Ascending aorta (tissue), 2 donors: Measurements from ENCODE around the gene CTIF. TPM values are rescaled to one million over a fixed set of nuclear protein-coding genes. Genes with fewer than 3 reads are reported as not detected.

Source experiments
- DNase-seq, 2 donors: peaks; one replicate each; pipeline ENCODE4 v3.0.0-alpha.2; 2019; ENCODE audit warnings: low spot score in 2 of 2
- H3K27ac ChIP-seq, 2 donors: fragments of 200-600 bp; sonication (generic); one replicate each; pipeline ENCODE4 v1.5.1; 2016 to 2017; ENCODE audit warnings: mild to moderate bottlenecking in 1 of 2
- H3K27me3 ChIP-seq: fragments of 200-600 bp; sonication (generic); one replicate; pipeline ENCODE4 v1.5.1; 2017
- H3K36me3 ChIP-seq, 2 donors: fragments of 200-600 bp; sonication (generic); one replicate each; pipeline ENCODE4 v1.5.1; 2016
- H3K4me1 ChIP-seq, 2 donors: fragments of 200-600 bp; sonication (generic); one replicate each; pipeline ENCODE4 v1.5.1; 2016 to 2017; ENCODE audit warnings: mild to moderate bottlenecking in 1 of 2
- H3K4me3 ChIP-seq, 2 donors: fragments of 200-600 bp; sonication (generic); one replicate each; pipeline ENCODE4 v1.5.1; 2016 to 2017; ENCODE audit warnings: mild to moderate bottlenecking in 1 of 2
- H3K9me3 ChIP-seq, 2 donors: fragments of 200-600 bp; sonication (generic); one replicate each; pipeline ENCODE4 v1.5.1; 2016
- CTCF ChIP-seq, 3 experiments: fragments of 200-600 bp in 2 of 3; fragments of 450-650 bp in 1 of 3; sonication (generic) in 2 of 3; IDR thresholded peaks; one replicate each; pipeline ENCODE4 v1.5.1; 2016 to 2019; ENCODE audit warnings: antibody characterized with exemption in 3 of 3, mild to moderate bottlenecking in 1 of 3, moderate library complexity in 1 of 3
- intact Hi-C: fragments of 100-400 bp; cut with DNase I; formaldehyde crosslinking; loops from one replicate; pipeline ENCODE4 v1.15.1; 2023
- total RNA-seq: library from RNA; depleted of rRNA; stranded (reverse); fragments of >200 nt; gene quantifications from one replicate; pipeline ENCODE4 v1.1.0, GENCODE V29; 2016

The CTIF gene
- total RNA-seq, 1 donor from 2014 or later, result 55.3 TPM

GRCh38 chr18:48519431-48520100, 19.3 kb upstream of the CTIF start:
- Histone ChIP-seq H3K27me3 (no peaks in the 10 kb centered on the region), H3K4me3 (no peak overlapping the region), H3K27ac (no peak overlapping the region), H3K4me1 (no peaks in the 10 kb centered on the region), H3K9me3 (no peaks in the 10 kb centered on the region), H3K36me3 (no peaks in the 10 kb centered on the region)
- TF ChIP-seq CTCF (IDR thresholded peaks at IDR 0.05), result no peak
- no peak for DNase-seq
- intact Hi-C loops, result no loop called here

- intact Hi-C loops, result no loop called here
- H3K4me1 ChIP-seq, result no peaks in the 10 kb centered on the region
- H3K4me3 ChIP-seq, result no peak overlapping the region
- DNase-seq, result no peak
- H3K9me3 ChIP-seq, result no peaks in the 10 kb centered on the region
- no peak for TF ChIP-seq CTCF (IDR thresholded peaks at IDR 0.05)
- no peaks in the 10 kb centered on the region for H3K36me3 ChIP-seq
- no peaks in the 10 kb centered on the region for H3K27me3 ChIP-seq
- no peak overlapping the region for H3K27ac ChIP-seq
Observed at GRCh38 chr18:48521723-48522122, 17.1 kb upstream of the CTIF start.

GRCh38 chr18:48525671-48526070, 13.2 kb upstream of the CTIF start:
- Histone ChIP-seq H3K4me1 (no peaks in the 10 kb centered on the region), H3K27me3 (no peaks in the 10 kb centered on the region), H3K36me3 (no peaks in the 10 kb centered on the region), H3K27ac (no peak overlapping the region), H3K9me3 (no peaks in the 10 kb centered on the region), H3K4me3 (no peak overlapping the region)
- TF ChIP-seq CTCF (IDR thresholded peaks at IDR 0.05), result no peak
- DNase-seq, result no peak
- intact Hi-C loops, result no loop called here

- no peak for TF ChIP-seq CTCF (IDR thresholded peaks at IDR 0.05)
Observed at GRCh38 chr18:48527461-48527860, 11.4 kb upstream of the CTIF start.

GRCh38 chr18:48528861-48529260, 10.0 kb upstream of the CTIF start:
- DNase-seq, result no peak

More at GRCh38 chr18:48527461-48527860, 11.4 kb upstream of the CTIF start:
- Histone ChIP-seq H3K4me1 (no peaks in the 10 kb centered on the region), H3K9me3 (no peaks in the 10 kb centered on the region), H3K36me3 (no peaks in the 10 kb centered on the region), H3K27ac (no peak overlapping the region), H3K4me3 (no peak overlapping the region), H3K27me3 (no peaks in the 10 kb centered on the region)
- intact Hi-C loops, result no loop called here
- no peak for DNase-seq

More at GRCh38 chr18:48528861-48529260, 10.0 kb upstream of the CTIF start:
- Histone ChIP-seq H3K9me3 (no peaks in the 10 kb centered on the region), H3K36me3 (no peaks in the 10 kb centered on the region), H3K4me3 (no peak overlapping the region), H3K4me1 (no peaks in the 10 kb centered on the region), H3K27ac (no peak overlapping the region), H3K27me3 (no peaks in the 10 kb centered on the region)
- TF ChIP-seq CTCF (IDR thresholded peaks at IDR 0.05), result no peak
- intact Hi-C loops, result no loop called here
